Activated T-cell treated with anti-CD3 and anti-CD28 coated beads, Interleukin-2, amount 50 U/mL, for 72 hours (primary cell): Measurements from ENCODE around the gene RILPL2. TPM values are rescaled to one million over a fixed set of nuclear protein-coding genes. Genes with fewer than 3 reads are reported as not detected.
A peak's percentile ranks its signal among the peaks of the same experiment; 100 is the strongest.
"Not testable (repeated sequence)": the region's sequence is repeated elsewhere in the genome, so short reads cannot be mapped to it uniquely, and the experiment has no call there.

Source experiments
- ATAC-seq, 2 donors: fragments of 150-1000 bp; cut with Tn5 transposase; replicated peaks in 1 of 2; 2 replicates each; pipeline ENCODE4 v1.10.0; 2021; ENCODE audit warnings: moderate library complexity in 2 of 2, mild to moderate bottlenecking in 1 of 2
- DNase-seq, 2 donors: peaks; one replicate each; pipeline ENCODE4 v3.0.0; 2021 to 2022; ENCODE audit warnings: mixed read lengths in 1 of 2
- H3K27ac Mint-ChIP-seq: one replicate; pipeline ENCODE4 v1.8.0; 2022; ENCODE audit warnings: mild to moderate bottlenecking, moderate library complexity, mixed read lengths
- H3K27me3 Mint-ChIP-seq: one replicate; pipeline ENCODE4 v1.8.0; 2022; ENCODE audit warnings: low read depth, mixed read lengths
- H3K36me3 Mint-ChIP-seq, 2 donors: one replicate each; pipeline ENCODE4 v1.8.0; 2022; ENCODE audit warnings: mixed read lengths in 2 of 2, mild to moderate bottlenecking in 1 of 2; ENCODE audit not compliant: insufficient read depth in 2 of 2
- H3K4me1 Mint-ChIP-seq: one replicate; pipeline ENCODE4 v1.8.0; 2022; ENCODE audit warnings: low read depth, mixed read lengths
- H3K4me3 Mint-ChIP-seq, 2 donors: one replicate each; pipeline ENCODE4 v1.8.0; 2022; ENCODE audit warnings: mild to moderate bottlenecking in 2 of 2, mixed read lengths in 2 of 2, moderate library complexity in 2 of 2
- H3K9me3 Mint-ChIP-seq, 2 donors: one replicate each; pipeline ENCODE4 v1.8.0; 2022; ENCODE audit warnings: mixed read lengths in 2 of 2
- total RNA-seq, 2 donors: library from RNA; stranded (reverse); gene quantifications; one replicate each; pipeline ENCODE4 v1.2.3, GENCODE V29; 2022

Gene RILPL2
- total RNA-seq, 2 donors from 2014 or later: 13.6 to 13.9 TPM

- no peak overlapping the region for H3K4me3 Mint-ChIP-seq
- no peaks in the 10 kb centered on the region for H3K27me3 Mint-ChIP-seq
- peaks cover 0 to 8% of the 10 kb centered on the region in 2 donors for H3K36me3 Mint-ChIP-seq
- ATAC-seq (no peak), DNase-seq (no peak)
- H3K4me1 Mint-ChIP-seq: peaks cover 17% of the 10 kb centered on the region
- H3K27ac Mint-ChIP-seq: no peak overlapping the region
- H3K9me3 Mint-ChIP-seq: no peaks in the 10 kb centered on the region
Measured at GRCh38 chr12:123471374-123472068, 35.0 kb upstream of the RILPL2 start.

- ATAC-seq: no peak
- Mint-ChIP-seq H3K27ac (no peak overlapping the region), H3K27me3 (no peaks in the 10 kb centered on the region), H3K4me3 (no peak overlapping the region), H3K9me3 (no peaks in the 10 kb centered on the region), H3K4me1 (peaks cover 16% of the 10 kb centered on the region), H3K36me3 (peaks cover 10 to 18% of the 10 kb centered on the region in 2 donors)
- DNase-seq: no peak
Measured at GRCh38 chr12:123469978-123470377, 33.5 kb upstream of the RILPL2 start.

- no peaks in the 10 kb centered on the region for H3K27me3 Mint-ChIP-seq
- DNase-seq (no peak), ATAC-seq (peak; percentile 36 to 45)
- no peak overlapping the region for H3K4me3 Mint-ChIP-seq
- H3K27ac Mint-ChIP-seq: no peak overlapping the region
- peaks cover 6% of the 10 kb centered on the region for H3K4me1 Mint-ChIP-seq
- peaks cover 10 to 19% of the 10 kb centered on the region in 2 donors for H3K36me3 Mint-ChIP-seq
- no peaks in the 10 kb centered on the region for H3K9me3 Mint-ChIP-seq
Measured at GRCh38 chr12:123468786-123469185, 32.3 kb upstream of the RILPL2 start.

GRCh38 chr12:123465084-123465483 lies 28.6 kb upstream of the RILPL2 start:
- Mint-ChIP-seq H3K27me3 (no peaks in the 10 kb centered on the region), H3K9me3 (no peaks in the 10 kb centered on the region), H3K4me1 (peaks cover 25% of the 10 kb centered on the region), H3K36me3 (peaks cover 10 to 15% of the 10 kb centered on the region in 2 donors), H3K4me3 (no peak overlapping the region), H3K27ac (peak overlapping the region; percentile 68)
- no peak for DNase-seq
- ATAC-seq: no peak

- H3K27ac Mint-ChIP-seq, DNase-seq, ATAC-seq, H3K4me3 Mint-ChIP-seq, H3K9me3 Mint-ChIP-seq, H3K27me3 Mint-ChIP-seq: not testable (repeated sequence)
- Mint-ChIP-seq H3K4me1 (peaks cover 41% of the 10 kb centered on the region), H3K36me3 (peaks cover 14 to 16% of the 10 kb centered on the region in 2 donors)
Measured at GRCh38 chr12:123463174-123463573, 26.7 kb upstream of the RILPL2 start.

GRCh38 chr12:123457980-123458779 lies 21.7 kb upstream of the RILPL2 start, which contains the start of gene SNRNP35:
Gene SNRNP35 (plus strand): TSS chr12:123458139. CDS start chr12:123465541, 7,402 bp downstream.
- H3K4me3 Mint-ChIP-seq: peak within 1 kb of the TSS; percentile 96 to 100
- peak; percentile 77 for ATAC-seq
- H3K4me1 Mint-ChIP-seq: peaks cover 35% of the 10 kb centered on the region
- H3K27ac Mint-ChIP-seq: peak within 1 kb of the TSS; percentile 98
- H3K9me3 Mint-ChIP-seq: no peaks in the 10 kb centered on the region
- no peaks in the 10 kb centered on the region for H3K27me3 Mint-ChIP-seq
- DNase-seq: peak; percentile 76 to 81
- H3K36me3 Mint-ChIP-seq: peaks cover 4 to 5% of the 10 kb centered on the region in 2 donors

- DNase-seq: no peak
- no peak overlapping the region for H3K4me3 Mint-ChIP-seq
- H3K27me3 Mint-ChIP-seq: no peaks in the 10 kb centered on the region
- no peak overlapping the region for H3K27ac Mint-ChIP-seq
- H3K36me3 Mint-ChIP-seq: peaks cover 2 to 3% of the 10 kb centered on the region in 2 donors
- no peaks in the 10 kb centered on the region for H3K9me3 Mint-ChIP-seq
- peaks cover 20% of the 10 kb centered on the region for H3K4me1 Mint-ChIP-seq
- peak in 1 of 2 donors; percentile 28 for ATAC-seq
Measured at GRCh38 chr12:123453165-123453564, 16.7 kb upstream of the RILPL2 start.

- H3K36me3 Mint-ChIP-seq: not testable (repeated sequence)
Measured at GRCh38 chr12:123452276-123452550, 15.7 kb upstream of the RILPL2 start.

GRCh38 chr12:123450636-123451035 lies 14.2 kb upstream of the RILPL2 start:
- H3K9me3 Mint-ChIP-seq: no peaks in the 10 kb centered on the region
- no peak overlapping the region for H3K27ac Mint-ChIP-seq
- no peak for ATAC-seq
- peaks cover 0 to 2% of the 10 kb centered on the region in 2 donors for H3K36me3 Mint-ChIP-seq
- no peak for DNase-seq
- H3K4me3 Mint-ChIP-seq: no peak overlapping the region
- peaks cover 32% of the 10 kb centered on the region for H3K4me1 Mint-ChIP-seq
- H3K27me3 Mint-ChIP-seq: no peaks in the 10 kb centered on the region

More at GRCh38 chr12:123452276-123452550, 15.7 kb upstream of the RILPL2 start:
- H3K27ac Mint-ChIP-seq: peak overlapping the region; percentile 54
- DNase-seq, H3K4me3 Mint-ChIP-seq, H3K9me3 Mint-ChIP-seq, H3K27me3 Mint-ChIP-seq: not testable (repeated sequence)
- peaks cover 24% of the 10 kb centered on the region for H3K4me1 Mint-ChIP-seq
- peak in 1 of 2 donors; percentile 24 for ATAC-seq

- H3K36me3 Mint-ChIP-seq: peaks cover 0 to 2% of the 10 kb centered on the region in 2 donors
- DNase-seq (no peak), ATAC-seq (no peak)
- H3K27me3 Mint-ChIP-seq: no peaks in the 10 kb centered on the region
- H3K4me3 Mint-ChIP-seq: no peak overlapping the region
- H3K27ac Mint-ChIP-seq: peak overlapping the region; percentile 53
- peaks cover 33% of the 10 kb centered on the region for H3K4me1 Mint-ChIP-seq
- H3K9me3 Mint-ChIP-seq: no peaks in the 10 kb centered on the region
Measured at GRCh38 chr12:123449856-123450255, 13.4 kb upstream of the RILPL2 start.

GRCh38 chr12:123449249-123449733 lies 12.8 kb upstream of the RILPL2 start:
- peaks cover 0 to 2% of the 10 kb centered on the region in 2 donors for H3K36me3 Mint-ChIP-seq
- no peak for ATAC-seq
- peak overlapping the region; percentile 38 to 52 for H3K4me3 Mint-ChIP-seq
- H3K4me1 Mint-ChIP-seq: peaks cover 33% of the 10 kb centered on the region
- H3K27ac Mint-ChIP-seq: peak overlapping the region; percentile 53
- H3K9me3 Mint-ChIP-seq: no peaks in the 10 kb centered on the region
- H3K27me3 Mint-ChIP-seq: no peaks in the 10 kb centered on the region
- DNase-seq: no peak

GRCh38 chr12:123446333-123446713 lies 9.8 kb upstream of the RILPL2 start:
- H3K4me1 Mint-ChIP-seq: peaks cover 38% of the 10 kb centered on the region
- no peaks in the 10 kb centered on the region for H3K27me3 Mint-ChIP-seq
- H3K36me3 Mint-ChIP-seq: peaks cover 0 to 2% of the 10 kb centered on the region in 2 donors
- peak overlapping the region; percentile 63 for H3K27ac Mint-ChIP-seq
- no peak for ATAC-seq
- DNase-seq: no peak
- H3K4me3 Mint-ChIP-seq: no peak overlapping the region
- no peaks in the 10 kb centered on the region for H3K9me3 Mint-ChIP-seq
